Measurements from ENCODE around the gene EIF5A.

Gene EIF5A

GRCh38 chr17:7284911-7285310 is 22.5 kb upstream of the EIF5A start:
- DNase-seq (ENCODE audit: low spot score), result no peak
- no peak for TF ChIP-seq CTCF (IDR thresholded peaks at IDR 0.05; ENCODE audit: borderline replicate concordance, control extremely low read depth, extremely low read depth, insufficient read depth, missing control alignments)
- in situ Hi-C loops (cut with MboI; ENCODE audit: low sequenced_read_pairs, unreplicated experiment), result loop anchor here (25.0 kb wide), 1 partner anchor 248 kb away; the partner anchor contains the start of genes SLC16A11 and SLC16A13

- no peak for DNase-seq (ENCODE audit: low spot score)
- no peak for TF ChIP-seq CTCF (IDR thresholded peaks at IDR 0.05; ENCODE audit: borderline replicate concordance, control extremely low read depth, extremely low read depth, insufficient read depth, missing control alignments)
- in situ Hi-C loops (cut with MboI; ENCODE audit: low sequenced_read_pairs, unreplicated experiment), result loop anchor here (25.0 kb wide), 1 partner anchor 248 kb away; the partner anchor contains the start of genes SLC16A11 and SLC16A13
These were observed 21.7 kb upstream of the EIF5A start for GRCh38 chr17:7285679-7286078.

GRCh38 chr17:7289256-7290032 is 18.0 kb upstream of the EIF5A start:
- in situ Hi-C loops (cut with MboI; ENCODE audit: low sequenced_read_pairs, unreplicated experiment), result loop anchor here (25.0 kb wide), 1 partner anchor 252 kb away; the partner anchor contains the start of genes SLC16A11 and SLC16A13
- DNase-seq (ENCODE audit: low spot score), result peak; percentile 25
- no peak for TF ChIP-seq CTCF (IDR thresholded peaks at IDR 0.05; ENCODE audit: borderline replicate concordance, control extremely low read depth, extremely low read depth, insufficient read depth, missing control alignments)

- TF ChIP-seq CTCF (IDR thresholded peaks at IDR 0.05; ENCODE audit: borderline replicate concordance, control extremely low read depth, extremely low read depth, insufficient read depth, missing control alignments), result no peak
- DNase-seq (ENCODE audit: low spot score), result peak; percentile 23
- in situ Hi-C loops (cut with MboI; ENCODE audit: low sequenced_read_pairs, unreplicated experiment), result loop anchor here (25.0 kb wide), 1 partner anchor 253 kb away; the partner anchor contains the start of genes SLC16A11 and SLC16A13
These were observed 17.3 kb upstream of the EIF5A start for GRCh38 chr17:7290166-7290565.

- peak; percentile 17 for DNase-seq (ENCODE audit: low spot score)
- in situ Hi-C loops (cut with MboI; ENCODE audit: low sequenced_read_pairs, unreplicated experiment), result loop anchor here (25.0 kb wide), 1 partner anchor 253 kb away; the partner anchor contains the start of genes SLC16A11 and SLC16A13
- no peak for TF ChIP-seq CTCF (IDR thresholded peaks at IDR 0.05; ENCODE audit: borderline replicate concordance, control extremely low read depth, extremely low read depth, insufficient read depth, missing control alignments)
These were observed 16.7 kb upstream of the EIF5A start for GRCh38 chr17:7290685-7291084.

GRCh38 chr17:7292194-7292593 is 15.2 kb upstream of the EIF5A start:
- no peak for TF ChIP-seq CTCF (IDR thresholded peaks at IDR 0.05; ENCODE audit: borderline replicate concordance, control extremely low read depth, extremely low read depth, insufficient read depth, missing control alignments)
- DNase-seq (ENCODE audit: low spot score), result no peak
- in situ Hi-C loops (cut with MboI; ENCODE audit: low sequenced_read_pairs, unreplicated experiment), result loop anchor here (25.0 kb wide), 1 partner anchor 255 kb away; the partner anchor contains the start of genes SLC16A11 and SLC16A13
